ENCODE data around the gene KLHDC7B.
"Not testable (repeated sequence)": the region's sequence is repeated elsewhere in the genome, so short reads cannot be mapped to it uniquely, and the experiment has no call there.

Gene KLHDC7B

GRCh38 chr22:50516068-50516467 is 29.6 kb upstream of the KLHDC7B start:
- no peak for DNase-seq
- Mint-ChIP-seq H3K27ac (no peak overlapping the region), H3K4me1 (no peaks in the 10 kb centered on the region), H3K9me3 (no peaks in the 10 kb centered on the region), H3K36me3 (ENCODE audit: low read depth) (peaks cover 30% of the 10 kb centered on the region), H3K4me3 (no peak overlapping the region), H3K27me3 (ENCODE audit: low read depth, poor library complexity) (no peaks in the 10 kb centered on the region)
- no peak for TF ChIP-seq CTCF (IDR thresholded peaks at IDR 0.05)

GRCh38 chr22:50516891-50517290 is 28.8 kb upstream of the KLHDC7B start:
- Mint-ChIP-seq H3K4me3 (no peak overlapping the region), H3K9me3 (no peaks in the 10 kb centered on the region), H3K27ac (no peak overlapping the region), H3K27me3 (ENCODE audit: low read depth, poor library complexity) (no peaks in the 10 kb centered on the region), H3K4me1 (no peaks in the 10 kb centered on the region), H3K36me3 (ENCODE audit: low read depth) (peaks cover 30% of the 10 kb centered on the region)
- no peak for DNase-seq
- no peak for TF ChIP-seq CTCF (IDR thresholded peaks at IDR 0.05)

- DNase-seq = no peak
- Mint-ChIP-seq H3K27me3 (ENCODE audit: low read depth, poor library complexity) (no peaks in the 10 kb centered on the region), H3K4me3 (no peak overlapping the region), H3K36me3 (ENCODE audit: low read depth) (peaks cover 23% of the 10 kb centered on the region), H3K9me3 (no peaks in the 10 kb centered on the region), H3K4me1 (no peaks in the 10 kb centered on the region), H3K27ac (no peak overlapping the region)
- TF ChIP-seq CTCF (IDR thresholded peaks at IDR 0.05) = no peak
These were observed 28.0 kb upstream of the KLHDC7B start for GRCh38 chr22:50517495-50518260.

GRCh38 chr22:50518606-50519005 is 27.1 kb upstream of the KLHDC7B start:
- H3K4me1 Mint-ChIP-seq = no peaks in the 10 kb centered on the region
- H3K4me3 Mint-ChIP-seq = no peak overlapping the region
- H3K36me3 Mint-ChIP-seq (ENCODE audit: low read depth) = peaks cover 21% of the 10 kb centered on the region
- H3K27me3 Mint-ChIP-seq (ENCODE audit: low read depth, poor library complexity) = no peaks in the 10 kb centered on the region
- no peak overlapping the region for H3K27ac Mint-ChIP-seq
- no peak for TF ChIP-seq CTCF (IDR thresholded peaks at IDR 0.05)
- DNase-seq = no peak
- no peaks in the 10 kb centered on the region for H3K9me3 Mint-ChIP-seq

- no peaks in the 10 kb centered on the region for H3K4me1 Mint-ChIP-seq
- peaks cover 21% of the 10 kb centered on the region for H3K36me3 Mint-ChIP-seq (ENCODE audit: low read depth)
- no peaks in the 10 kb centered on the region for H3K9me3 Mint-ChIP-seq
- H3K4me3 Mint-ChIP-seq = no peak overlapping the region
- DNase-seq = no peak
- H3K27ac Mint-ChIP-seq = no peak overlapping the region
- H3K27me3 Mint-ChIP-seq (ENCODE audit: low read depth, poor library complexity) = no peaks in the 10 kb centered on the region
- TF ChIP-seq CTCF (IDR thresholded peaks at IDR 0.05) = no peak
These were observed 26.5 kb upstream of the KLHDC7B start for GRCh38 chr22:50519151-50519550.

GRCh38 chr22:50520184-50520583 is 25.5 kb upstream of the KLHDC7B start:
- H3K9me3 Mint-ChIP-seq; H3K4me3 Mint-ChIP-seq; H3K27ac Mint-ChIP-seq; H3K4me1 Mint-ChIP-seq; H3K27me3 Mint-ChIP-seq (ENCODE audit: low read depth, poor library complexity); DNase-seq: not testable (repeated sequence)
- peaks cover 16% of the 10 kb centered on the region for H3K36me3 Mint-ChIP-seq (ENCODE audit: low read depth)
